ENCODE data around the gene SENP2. TPM values are rescaled to one million over a fixed set of nuclear protein-coding genes. Genes with fewer than 3 reads are reported as not detected.
A peak's percentile ranks its signal among the peaks of the same experiment; 100 is the strongest.

The SENP2 gene
- total and polyA plus RNA-seq, 9 of the 15 experiments (the other 6 are each of a cell fraction or from before 2014, with no cell fraction given), result 11.8 to 67.1 (median 41.1) TPM

DNA sequence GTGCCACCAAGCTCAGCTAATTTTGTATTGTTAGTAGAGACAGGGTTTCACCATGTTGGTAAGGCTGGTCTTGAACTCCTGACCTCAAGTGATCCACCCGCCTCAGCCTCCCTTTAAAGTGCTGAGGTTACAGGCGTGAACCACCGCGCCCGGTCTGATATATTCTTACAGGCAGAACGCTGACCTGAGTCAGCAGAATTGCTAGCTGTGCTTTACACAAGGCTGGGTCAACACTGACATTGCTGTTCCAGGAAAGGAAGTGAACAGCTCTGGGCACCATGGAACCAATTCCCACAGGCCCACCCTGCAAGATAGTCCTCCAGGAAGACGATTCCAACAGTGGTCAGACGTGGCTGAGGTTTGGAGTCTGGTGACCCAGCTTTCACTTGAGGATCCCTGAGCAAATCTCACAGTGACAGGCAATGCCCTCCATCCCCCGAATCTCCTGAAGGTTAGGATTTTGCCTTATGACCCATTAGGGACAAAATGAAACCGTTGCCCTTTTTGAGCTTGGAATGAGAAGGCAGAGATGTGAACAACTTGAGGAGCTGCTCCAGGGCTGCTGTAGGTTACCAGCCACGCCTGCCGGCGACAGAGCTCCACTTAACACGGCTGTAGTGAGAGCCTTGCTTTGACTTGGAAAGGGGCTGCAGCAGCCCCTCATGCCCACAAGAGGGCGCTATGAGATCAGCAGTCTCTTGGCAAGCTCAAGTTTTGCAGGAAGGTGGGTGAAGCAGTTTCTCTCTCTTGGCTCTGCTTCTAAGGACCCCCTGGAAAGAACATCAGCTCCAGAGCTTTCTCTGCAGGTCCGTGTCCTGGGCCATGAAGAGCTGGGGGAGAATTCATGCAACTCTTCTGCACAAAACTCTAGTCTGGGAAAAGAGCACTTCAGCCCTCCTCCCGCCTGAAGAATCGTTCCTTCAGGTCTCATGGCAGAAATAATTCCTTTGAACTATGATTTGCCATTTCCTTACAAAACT lies 74.1 kb downstream of the SENP2 start (continued):
- TF ChIP-seq, protein P1, sequence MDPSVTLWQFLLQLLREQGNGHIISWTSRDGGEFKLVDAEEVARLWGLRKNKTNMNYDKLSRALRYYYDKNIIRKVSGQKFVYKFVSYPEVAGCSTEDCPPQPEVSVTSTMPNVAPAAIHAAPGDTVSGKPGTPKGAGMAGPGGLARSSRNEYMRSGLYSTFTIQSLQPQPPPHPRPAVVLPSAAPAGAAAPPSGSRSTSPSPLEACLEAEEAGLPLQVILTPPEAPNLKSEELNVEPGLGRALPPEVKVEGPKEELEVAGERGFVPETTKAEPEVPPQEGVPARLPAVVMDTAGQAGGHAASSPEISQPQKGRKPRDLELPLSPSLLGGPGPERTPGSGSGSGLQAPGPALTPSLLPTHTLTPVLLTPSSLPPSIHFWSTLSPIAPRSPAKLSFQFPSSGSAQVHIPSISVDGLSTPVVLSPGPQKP (CRISPR knock-in tag; IDR thresholded peaks at IDR 0.05), result no peak
- TF ChIP-seq, protein P2, sequence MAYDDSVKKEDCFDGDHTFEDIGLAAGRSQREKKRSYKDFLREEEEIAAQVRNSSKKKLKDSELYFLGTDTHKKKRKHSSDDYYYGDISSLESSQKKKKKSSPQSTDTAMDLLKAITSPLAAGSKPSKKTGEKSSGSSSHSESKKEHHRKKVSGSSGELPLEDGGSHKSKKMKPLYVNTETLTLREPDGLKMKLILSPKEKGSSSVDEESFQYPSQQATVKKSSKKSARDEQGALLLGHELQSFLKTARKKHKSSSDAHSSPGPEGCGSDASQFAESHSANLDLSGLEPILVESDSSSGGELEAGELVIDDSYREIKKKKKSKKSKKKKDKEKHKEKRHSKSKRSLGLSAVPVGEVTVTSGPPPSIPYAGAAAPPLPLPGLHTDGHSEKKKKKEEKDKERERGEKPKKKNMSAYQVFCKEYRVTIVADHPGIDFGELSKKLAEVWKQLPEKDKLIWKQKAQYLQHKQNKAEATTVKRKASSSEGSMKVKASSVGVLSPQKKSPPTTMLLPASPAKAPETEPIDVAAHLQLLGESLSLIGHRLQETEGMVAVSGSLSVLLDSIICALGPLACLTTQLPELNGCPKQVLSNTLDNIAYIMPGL (CRISPR knock-in tag; IDR thresholded peaks at IDR 0.05), result no peak
- TF ChIP-seq, protein P3, sequence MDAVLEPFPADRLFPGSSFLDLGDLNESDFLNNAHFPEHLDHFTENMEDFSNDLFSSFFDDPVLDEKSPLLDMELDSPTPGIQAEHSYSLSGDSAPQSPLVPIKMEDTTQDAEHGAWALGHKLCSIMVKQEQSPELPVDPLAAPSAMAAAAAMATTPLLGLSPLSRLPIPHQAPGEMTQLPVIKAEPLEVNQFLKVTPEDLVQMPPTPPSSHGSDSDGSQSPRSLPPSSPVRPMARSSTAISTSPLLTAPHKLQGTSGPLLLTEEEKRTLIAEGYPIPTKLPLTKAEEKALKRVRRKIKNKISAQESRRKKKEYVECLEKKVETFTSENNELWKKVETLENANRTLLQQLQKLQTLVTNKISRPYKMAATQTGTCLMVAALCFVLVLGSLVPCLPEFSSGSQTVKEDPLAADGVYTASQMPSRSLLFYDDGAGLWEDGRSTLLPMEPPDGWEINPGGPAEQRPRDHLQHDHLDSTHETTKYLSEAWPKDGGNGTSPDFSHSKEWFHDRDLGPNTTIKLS (IDR thresholded peaks at IDR 0.05; ENCODE audit: borderline replicate concordance, low read depth), result 0 out of 2 replicates have a peak, but pooled peaks have one; percentile 18
- TF ChIP-seq SLC30A9 (CRISPR knock-in tag; IDR thresholded peaks at IDR 0.05), result no peak
- no peak for TF ChIP-seq EP400 (IDR thresholded peaks at IDR 0.05)
- no peak for TF ChIP-seq MYBL2 (IDR thresholded peaks at IDR 0.05; ENCODE audit: low read depth)
- TF ChIP-seq MYBL2 (CRISPR knock-in tag; IDR thresholded peaks at IDR 0.05; ENCODE audit: borderline replicate concordance), result no peak
- TF ChIP-seq TAF15 (IDR thresholded peaks at IDR 0.05; ENCODE audit: low read depth, low read length), result no peak
- no peak for TF ChIP-seq TSC22D4 (tag; IDR thresholded peaks at IDR 0.05)
- TF ChIP-seq COPS2 (conservative IDR thresholded peaks at IDR 0.05), result no peak
- no peak for TF ChIP-seq TFAM (CRISPR knock-in tag; conservative IDR thresholded peaks at IDR 0.05)
- no peak for TF ChIP-seq ZNF324 (CRISPR knock-in tag; IDR thresholded peaks at IDR 0.05)
- TF ChIP-seq CEBPG (CRISPR knock-in tag; IDR thresholded peaks at IDR 0.05), result no peak
- no peak for TF ChIP-seq CEBPG (tag; conservative IDR thresholded peaks at IDR 0.05 in 1 of 2, IDR thresholded peaks at IDR 0.05 in 1 of 2)
- TF ChIP-seq CSDE1 (IDR thresholded peaks at IDR 0.05), result no peak
- TF ChIP-seq MCM2 (IDR thresholded peaks at IDR 0.05; ENCODE audit: low read depth), result no peak
- TF ChIP-seq FOSL1 (tag; conservative IDR thresholded peaks at IDR 0.05), result no peak
- TF ChIP-seq MIER1 (IDR thresholded peaks at IDR 0.05; ENCODE audit: low read depth), result no peak
